Lower lobe of right lung (tissue), 2 donors: Measurements from ENCODE around the gene SLC35D3. TPM values are rescaled to one million over a fixed set of nuclear protein-coding genes. Genes with fewer than 3 reads are reported as not detected.
"Not testable (repeated sequence)": the region's sequence is repeated elsewhere in the genome, so short reads cannot be mapped to it uniquely, and the experiment has no call there.

Experiments used
- ATAC-seq, 2 donors: fragments of 200-7000 bp; cut with Tn5 transposase; one replicate each; pipeline ENCODE4 v1.9.1; 2020 to 2022; ENCODE audit warnings: mild to moderate bottlenecking in 2 of 2, moderate library complexity in 2 of 2
- DNase-seq: peaks from one replicate; pipeline ENCODE4 v3.0.0-alpha.2; 2020
- H3K27ac ChIP-seq: fragments of 200-600 bp; one replicate; pipeline ENCODE4 v1.8.0; 2022
- H3K27me3 ChIP-seq: fragments of 200-600 bp; one replicate; pipeline ENCODE4 v1.8.0; 2022; ENCODE audit warnings: low read depth
- H3K36me3 ChIP-seq: fragments of 200-600 bp; one replicate; pipeline ENCODE4 v1.8.0; 2022; ENCODE audit warnings: mild to moderate bottlenecking
- H3K4me1 ChIP-seq: fragments of 200-600 bp; one replicate; pipeline ENCODE4 v1.8.0; 2022
- H3K4me3 ChIP-seq: fragments of 200-600 bp; one replicate; pipeline ENCODE4 v1.8.0; 2022; ENCODE audit warnings: mild to moderate bottlenecking
- H3K9me3 ChIP-seq: fragments of 200-600 bp; one replicate; pipeline ENCODE4 v1.8.0; 2022
- intact Hi-C: fragments of 100-400 bp; cut with DNase I; formaldehyde crosslinking; loops from one replicate; pipeline ENCODE4 v1.11.0; 2022
- total RNA-seq: library from RNA; stranded (reverse); fragmentation: NEBNext Ultra II Directional; extraction: Animal tissue kit (Norgen Biotek cat#: 25700); gene quantifications from one replicate; pipeline ENCODE4 v1.2.1, GENCODE V29; 2021
- TF ChIP-seq, protein P1 (sequence below): fragments of 200-600 bp; IDR thresholded peaks from one replicate; pipeline ENCODE4 v1.8.0; 2022; ENCODE audit warnings: antibody characterized with exemption, mild to moderate bottlenecking
- donor health status: DM: no; HTN: yes; CAD: no; lungs with severe emphysema.

SLC35D3 gene
- total RNA-seq, 1 donor from 2014 or later = not detected

DNA sequence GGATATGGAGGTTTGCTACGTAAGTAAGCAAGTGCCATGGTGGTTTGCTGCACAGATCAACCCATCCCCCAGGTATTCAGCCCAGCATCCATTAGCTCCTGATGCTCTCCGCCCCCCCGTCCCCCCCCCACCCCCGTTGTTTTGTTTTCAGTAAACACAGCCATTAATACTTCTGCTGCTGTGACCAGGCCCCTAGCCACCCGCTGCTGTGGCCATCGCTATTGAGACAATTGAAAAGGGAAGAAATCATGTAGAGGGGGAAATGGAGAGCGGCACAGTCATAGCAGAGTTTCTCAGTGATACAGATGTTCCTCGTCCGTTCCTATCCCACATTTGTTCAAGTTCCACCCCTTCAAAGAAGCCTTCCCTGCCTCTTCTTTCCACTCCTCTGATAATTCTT is 24.9 kb downstream of the SLC35D3 start:
- no peak overlapping the region for H3K27ac ChIP-seq
- DNase-seq (no peak), ATAC-seq (no peak)
- H3K4me3 ChIP-seq = no peak overlapping the region
- no peaks in the 10 kb centered on the region for H3K9me3 ChIP-seq
- peaks cover 7% of the 10 kb centered on the region for H3K27me3 ChIP-seq
- H3K36me3 ChIP-seq = no peaks in the 10 kb centered on the region
- TF ChIP-seq, protein P1, sequence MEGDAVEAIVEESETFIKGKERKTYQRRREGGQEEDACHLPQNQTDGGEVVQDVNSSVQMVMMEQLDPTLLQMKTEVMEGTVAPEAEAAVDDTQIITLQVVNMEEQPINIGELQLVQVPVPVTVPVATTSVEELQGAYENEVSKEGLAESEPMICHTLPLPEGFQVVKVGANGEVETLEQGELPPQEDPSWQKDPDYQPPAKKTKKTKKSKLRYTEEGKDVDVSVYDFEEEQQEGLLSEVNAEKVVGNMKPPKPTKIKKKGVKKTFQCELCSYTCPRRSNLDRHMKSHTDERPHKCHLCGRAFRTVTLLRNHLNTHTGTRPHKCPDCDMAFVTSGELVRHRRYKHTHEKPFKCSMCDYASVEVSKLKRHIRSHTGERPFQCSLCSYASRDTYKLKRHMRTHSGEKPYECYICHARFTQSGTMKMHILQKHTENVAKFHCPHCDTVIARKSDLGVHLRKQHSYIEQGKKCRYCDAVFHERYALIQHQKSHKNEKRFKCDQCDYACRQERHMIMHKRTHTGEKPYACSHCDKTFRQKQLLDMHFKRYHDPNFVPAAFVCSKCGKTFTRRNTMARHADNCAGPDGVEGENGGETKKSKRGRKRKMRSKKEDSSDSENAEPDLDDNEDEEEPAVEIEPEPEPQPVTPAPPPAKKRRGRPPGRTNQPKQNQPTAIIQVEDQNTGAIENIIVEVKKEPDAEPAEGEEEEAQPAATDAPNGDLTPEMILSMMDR = no peak
- H3K4me1 ChIP-seq = no peaks in the 10 kb centered on the region
- intact Hi-C loops = no loop called here

DNA sequence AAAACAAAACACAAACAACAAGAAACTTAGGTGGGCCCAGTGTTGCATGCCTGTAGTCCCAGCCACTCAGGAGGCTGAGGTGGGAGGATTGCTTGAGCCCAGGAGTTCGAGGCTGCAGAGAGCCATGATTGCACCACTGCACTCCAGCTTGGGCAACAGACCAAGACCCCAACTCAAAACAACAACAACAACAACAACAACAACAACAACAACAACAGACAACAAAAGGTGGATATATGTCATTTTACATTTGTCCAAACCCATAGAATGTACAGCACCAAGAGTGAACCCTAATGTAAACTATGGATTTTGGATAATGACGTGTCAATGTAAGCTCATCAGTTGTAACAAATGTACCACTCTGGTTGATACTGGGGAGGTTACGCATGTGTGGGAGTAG is 27.9 kb downstream of the SLC35D3 start:
- ATAC-seq, intact Hi-C loops, H3K36me3 ChIP-seq: not testable (repeated sequence)

DNA sequence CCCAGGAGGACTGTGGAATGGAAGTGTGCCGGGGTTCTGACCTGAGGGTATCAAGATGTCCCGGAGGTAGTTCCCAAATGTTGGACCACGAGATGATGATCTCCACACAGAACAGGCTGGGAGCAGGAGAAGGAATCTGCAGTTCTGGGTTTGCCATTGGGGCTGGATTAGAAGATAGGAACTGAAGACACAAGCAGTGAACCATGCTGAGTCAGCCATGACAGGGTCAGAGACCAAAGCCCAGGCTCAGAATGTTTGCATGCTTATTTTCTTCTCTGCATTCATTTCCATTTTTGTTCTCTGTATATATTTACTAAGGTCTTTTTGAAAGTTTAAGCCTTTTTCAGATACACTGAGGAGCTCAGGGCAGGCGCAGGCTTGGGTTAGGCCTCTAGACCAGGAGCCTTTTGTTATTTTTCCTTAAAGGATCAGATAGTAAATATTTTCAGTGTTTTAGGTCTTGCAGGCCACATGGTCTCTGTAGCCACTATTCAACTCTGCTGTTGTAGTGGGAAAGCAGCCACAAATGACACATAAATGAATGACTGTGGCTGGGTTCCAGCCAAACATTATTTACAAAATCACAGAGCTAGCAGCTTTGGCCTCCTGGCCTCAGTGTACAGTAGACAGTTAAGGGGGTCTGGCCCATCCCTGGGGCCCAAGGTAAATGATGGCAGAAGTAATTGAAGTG is 28.5 kb downstream of the SLC35D3 start:
- Histone ChIP-seq H3K27me3 (no peaks in the 10 kb centered on the region), H3K4me1 (no peaks in the 10 kb centered on the region), H3K9me3 (no peaks in the 10 kb centered on the region), H3K36me3 (no peaks in the 10 kb centered on the region), H3K4me3 (no peak overlapping the region), H3K27ac (no peak overlapping the region)
- intact Hi-C loops = no loop called here
- TF ChIP-seq, protein P1 = no peak
- ATAC-seq (no peak), DNase-seq (no peak)

More for the DNA sequence above, 27.9 kb downstream of the SLC35D3 start:
- H3K27ac ChIP-seq, H3K9me3 ChIP-seq, H3K4me3 ChIP-seq, DNase-seq, H3K27me3 ChIP-seq, H3K4me1 ChIP-seq: not testable (repeated sequence)

DNA sequence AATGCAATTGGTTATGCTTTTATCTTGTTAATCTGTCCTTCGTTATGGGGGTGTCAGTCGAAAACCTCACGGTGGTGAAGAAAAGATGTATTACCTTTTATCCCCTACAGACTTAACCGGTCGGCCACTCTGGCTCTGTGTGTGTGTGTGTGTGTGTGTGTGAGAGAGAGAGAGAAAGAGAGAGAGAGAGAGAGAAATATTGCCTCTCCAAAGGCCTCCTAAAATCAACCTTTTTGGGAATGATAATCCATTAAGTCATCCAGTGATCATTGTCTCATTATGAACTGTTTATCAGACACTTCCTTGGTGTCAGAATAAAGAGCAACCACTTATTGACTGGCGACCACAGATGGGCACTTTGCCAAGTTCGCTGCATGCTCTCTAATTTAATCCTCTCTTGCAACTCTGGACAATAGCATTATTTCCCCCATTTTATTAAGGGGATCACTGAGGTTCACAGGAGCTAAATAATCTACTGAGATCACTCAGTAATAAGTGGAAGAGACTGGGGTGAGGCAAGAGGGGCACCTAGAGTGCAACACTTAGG is 30.7 kb downstream of the SLC35D3 start:
- H3K36me3 ChIP-seq = no peaks in the 10 kb centered on the region
- no peak overlapping the region for H3K27ac ChIP-seq
- no peaks in the 10 kb centered on the region for H3K27me3 ChIP-seq
- no peak for DNase-seq
- no peak for ATAC-seq
- TF ChIP-seq, protein P1 = no peak
- H3K4me1 ChIP-seq = no peaks in the 10 kb centered on the region
- no peaks in the 10 kb centered on the region for H3K9me3 ChIP-seq
- no peak overlapping the region for H3K4me3 ChIP-seq
- intact Hi-C loops = no loop called here

- Histone ChIP-seq H3K4me1 (no peaks in the 10 kb centered on the region), H3K4me3 (no peak overlapping the region), H3K9me3 (no peaks in the 10 kb centered on the region), H3K27me3 (no peaks in the 10 kb centered on the region), H3K27ac (no peak overlapping the region), H3K36me3 (no peaks in the 10 kb centered on the region)
- TF ChIP-seq, protein P1 = no peak
- DNase-seq (no peak), ATAC-seq (no peak)
- intact Hi-C loops = no loop called here
These were observed 33.0 kb downstream of the SLC35D3 start for GRCh38 chr6:136955123-136955522.
